OCI-LY7 (cell line): ENCODE data around the gene ZFAND5. TPM values are rescaled to one million over a fixed set of nuclear protein-coding genes. Genes with fewer than 3 reads are reported as not detected.

ENCODE experiments used
- BruUV-seq: library from RNA; stranded (reverse); fragments of 400-500 nt; replicated peaks from 2 replicates; lab custom pipeline; 2021; lab: Mats Ljungman, UMichigan
- CTCF ChIA-PET: fragments of 300-600 bp; sonication (Branson Sonifier 250); formaldehyde crosslinking; loops from one replicate; lab custom pipeline; 2022; ENCODE audit warnings: antibody characterized with exemption; ENCODE audit not compliant: unreplicated experiment; lab: Charles Lee
- POLR2A ChIA-PET: fragments of 300-600 bp; sonication (Branson Sonifier 250); formaldehyde crosslinking; loops from one replicate; lab custom pipeline; 2022; ENCODE audit warnings: antibody characterized with exemption; lab: Charles Lee
- DNase-seq: peaks from one replicate; pipeline ENCODE4 v3.0.0-alpha.2; 2015; ENCODE audit warnings: low spot score
- H2AFZ ChIP-seq: fragments of 200-600 bp; sonication (generic), shearing (Covaris generic); 2 replicates; pipeline ENCODE4 v1.6.1; 2014; ENCODE audit warnings: mild to moderate bottlenecking, antibody characterized with exemption, low read length, moderate library complexity
- H3K27ac ChIP-seq: fragments of 200-600 bp; sonication (generic); 2 replicates; pipeline ENCODE4 v1.5.1; 2014; ENCODE audit warnings: mixed run types, low read depth, mild to moderate bottlenecking, moderate library complexity, low read length, inconsistent platforms; ENCODE audit not compliant: poor library complexity, severe bottlenecking
- H3K36me3 ChIP-seq: fragments of 200-600 bp; sonication (generic); 2 replicates; pipeline ENCODE4 v1.6.1; 2014; ENCODE audit warnings: mild to moderate bottlenecking, antibody characterized with exemption, low read length, moderate library complexity, mixed read lengths; ENCODE audit not compliant: insufficient read depth
- H3K4me1 ChIP-seq: fragments of 200-600 bp; sonication (generic); 2 replicates; pipeline ENCODE4 v1.5.1; 2014; ENCODE audit warnings: mild to moderate bottlenecking, low read length; ENCODE audit not compliant: insufficient read depth, poor library complexity, severe bottlenecking
- H3K4me2 ChIP-seq: fragments of 200-600 bp; sonication (generic); 2 replicates; pipeline ENCODE4 v1.6.1; 2014; ENCODE audit warnings: mild to moderate bottlenecking, low read length
- H3K4me3 ChIP-seq: fragments of 200-600 bp; sonication (generic); 2 replicates; pipeline ENCODE4 v1.5.1; 2014; ENCODE audit warnings: mild to moderate bottlenecking, low read depth, low read length; ENCODE audit not compliant: poor library complexity, severe bottlenecking
- H3K79me2 ChIP-seq: fragments of 200-600 bp; sonication (generic); 2 replicates; pipeline ENCODE4 v1.6.1; 2016; ENCODE audit warnings: low read depth, mild to moderate bottlenecking, low read length, moderate library complexity, mixed read lengths; ENCODE audit not compliant: insufficient read depth
- H3K9me2 ChIP-seq: fragments of 200-600 bp; sonication (generic); 2 replicates; pipeline ENCODE4 v1.6.1; 2016; ENCODE audit warnings: mild to moderate bottlenecking, low read length, mixed read lengths; ENCODE audit not compliant: insufficient read depth
- H3K9me3 ChIP-seq: fragments of 200-600 bp; sonication (generic); 2 replicates; pipeline ENCODE4 v1.6.1; 2014; ENCODE audit warnings: mild to moderate bottlenecking, mixed run types, low read length, mixed read lengths
- H4K20me1 ChIP-seq: fragments of 200-600 bp; sonication (generic); 2 replicates; pipeline ENCODE4 v1.6.1; 2014; ENCODE audit warnings: mild to moderate bottlenecking, antibody characterized with exemption, low read length, moderate library complexity, mixed read lengths; ENCODE audit not compliant: insufficient read depth
- EZH2phosphoT487 ChIP-seq: fragments of 200-600 bp; sonication (generic); IDR thresholded peaks from 2 replicates; pipeline ENCODE4 v1.6.1; 2018; ENCODE audit warnings: low read depth, borderline replicate concordance, mild to moderate bottlenecking, mixed run types, antibody characterized with exemption, low read length, moderate library complexity, mixed read lengths
- intact Hi-C: fragments of 100-400 bp; cut with micrococcal nuclease; formaldehyde crosslinking; loops from one replicate; pipeline ENCODE4 v1.10.0; 2022; ENCODE audit not compliant: unreplicated experiment
- total RNA-seq, 2 experiments: library from RNA; depleted of rRNA in 1 of 2; stranded (reverse); fragments of >200 nt in 1 of 2; shearing (Covaris generic) in 1 of 2; gene quantifications; 2 replicates each; pipeline ENCODE4 v1.2.3, GENCODE V29; 2014 to 2022
- TF ChIP-seq, protein P1 (sequence below): fragments of 200-600 bp; sonication (generic); conservative IDR thresholded peaks from 2 replicates; pipeline ENCODE4 v1.5.1; 2014; ENCODE audit warnings: mild to moderate bottlenecking, antibody characterized with exemption, low read length, moderate library complexity, mixed read lengths

The ZFAND5 gene
- total RNA-seq, 2 experiments from 2014 or later, result 54.3 to 60.5 TPM

DNA sequence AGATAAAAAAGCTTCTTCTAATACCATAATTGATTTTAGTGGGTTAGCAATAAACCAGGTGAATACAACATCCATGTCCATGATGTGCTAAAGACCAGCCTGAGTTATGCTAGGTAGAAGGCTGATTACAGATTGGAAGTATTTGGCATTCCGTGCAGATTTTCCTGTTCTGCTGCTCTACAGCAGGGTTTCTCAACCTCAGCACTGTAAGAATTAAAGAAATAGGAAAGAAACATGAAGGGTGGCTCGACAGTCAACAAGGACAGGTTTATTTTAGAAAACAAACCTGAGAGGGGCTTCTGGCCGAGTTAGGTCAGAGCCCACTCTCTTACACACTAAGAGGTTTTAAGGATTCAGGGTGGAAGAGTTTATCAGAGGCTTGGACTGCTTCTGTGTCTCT lies 42.3 kb downstream of the ZFAND5 start:
- no peaks in the 10 kb centered on the region for H3K4me1 ChIP-seq
- H3K4me3 ChIP-seq, result no peak overlapping the region
- H3K9me2 ChIP-seq, result no peaks in the 10 kb centered on the region
- H3K9me3 ChIP-seq, result no peaks in the 10 kb centered on the region
- ChIA-PET POLR2A (no interaction called here), CTCF (no interaction called here)
- DNase-seq, result no peak
- intact Hi-C loops, result no loop called here
- no peaks in the 10 kb centered on the region for H4K20me1 ChIP-seq
- no TSS peak for BruUV-seq
- no peaks in the 10 kb centered on the region for H3K36me3 ChIP-seq
- H2AFZ ChIP-seq, result no peak overlapping the region
- no peak for TF ChIP-seq EZH2phosphoT487
- TF ChIP-seq, protein P1, sequence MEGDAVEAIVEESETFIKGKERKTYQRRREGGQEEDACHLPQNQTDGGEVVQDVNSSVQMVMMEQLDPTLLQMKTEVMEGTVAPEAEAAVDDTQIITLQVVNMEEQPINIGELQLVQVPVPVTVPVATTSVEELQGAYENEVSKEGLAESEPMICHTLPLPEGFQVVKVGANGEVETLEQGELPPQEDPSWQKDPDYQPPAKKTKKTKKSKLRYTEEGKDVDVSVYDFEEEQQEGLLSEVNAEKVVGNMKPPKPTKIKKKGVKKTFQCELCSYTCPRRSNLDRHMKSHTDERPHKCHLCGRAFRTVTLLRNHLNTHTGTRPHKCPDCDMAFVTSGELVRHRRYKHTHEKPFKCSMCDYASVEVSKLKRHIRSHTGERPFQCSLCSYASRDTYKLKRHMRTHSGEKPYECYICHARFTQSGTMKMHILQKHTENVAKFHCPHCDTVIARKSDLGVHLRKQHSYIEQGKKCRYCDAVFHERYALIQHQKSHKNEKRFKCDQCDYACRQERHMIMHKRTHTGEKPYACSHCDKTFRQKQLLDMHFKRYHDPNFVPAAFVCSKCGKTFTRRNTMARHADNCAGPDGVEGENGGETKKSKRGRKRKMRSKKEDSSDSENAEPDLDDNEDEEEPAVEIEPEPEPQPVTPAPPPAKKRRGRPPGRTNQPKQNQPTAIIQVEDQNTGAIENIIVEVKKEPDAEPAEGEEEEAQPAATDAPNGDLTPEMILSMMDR, result no peak
- no peak overlapping the region for H3K27ac ChIP-seq
- no peaks in the 10 kb centered on the region for H3K79me2 ChIP-seq
- no peak overlapping the region for H3K4me2 ChIP-seq

DNA sequence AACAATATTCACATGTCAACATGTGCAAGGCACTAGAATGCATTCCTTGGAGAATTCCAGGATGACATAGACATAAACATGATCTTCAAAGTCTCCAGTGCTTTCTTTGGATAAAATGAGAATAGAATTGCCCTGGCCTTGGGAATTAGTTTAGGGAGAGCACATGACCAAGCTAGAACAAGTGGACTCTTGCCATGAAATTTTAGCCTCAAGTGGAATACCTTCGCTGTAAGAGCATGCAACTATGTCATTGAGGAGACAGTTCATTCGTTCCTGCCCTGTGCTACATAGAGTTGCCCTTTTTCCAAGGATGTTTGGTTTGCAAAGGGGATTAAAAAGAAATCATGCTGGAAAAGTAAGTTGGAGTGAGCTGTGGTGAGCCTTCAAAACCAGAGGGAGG lies 42.7 kb downstream of the ZFAND5 start:
- no peak overlapping the region for H3K4me3 ChIP-seq
- POLR2A ChIA-PET, result no interaction called here
- intact Hi-C loops, result no loop called here
- H2AFZ ChIP-seq, result no peak overlapping the region
- no peaks in the 10 kb centered on the region for H3K9me3 ChIP-seq
- H3K4me2 ChIP-seq, result no peak overlapping the region
- CTCF ChIA-PET, result no interaction called here
- H3K27ac ChIP-seq, result no peak overlapping the region
- no peaks in the 10 kb centered on the region for H3K4me1 ChIP-seq
- BruUV-seq, result no TSS peak
- no peaks in the 10 kb centered on the region for H3K9me2 ChIP-seq
- H3K36me3 ChIP-seq, result no peaks in the 10 kb centered on the region
- H3K79me2 ChIP-seq, result no peaks in the 10 kb centered on the region
- DNase-seq, result no peak
- TF ChIP-seq, protein P1, result no peak
- no peak for TF ChIP-seq EZH2phosphoT487
- no peaks in the 10 kb centered on the region for H4K20me1 ChIP-seq

DNA sequence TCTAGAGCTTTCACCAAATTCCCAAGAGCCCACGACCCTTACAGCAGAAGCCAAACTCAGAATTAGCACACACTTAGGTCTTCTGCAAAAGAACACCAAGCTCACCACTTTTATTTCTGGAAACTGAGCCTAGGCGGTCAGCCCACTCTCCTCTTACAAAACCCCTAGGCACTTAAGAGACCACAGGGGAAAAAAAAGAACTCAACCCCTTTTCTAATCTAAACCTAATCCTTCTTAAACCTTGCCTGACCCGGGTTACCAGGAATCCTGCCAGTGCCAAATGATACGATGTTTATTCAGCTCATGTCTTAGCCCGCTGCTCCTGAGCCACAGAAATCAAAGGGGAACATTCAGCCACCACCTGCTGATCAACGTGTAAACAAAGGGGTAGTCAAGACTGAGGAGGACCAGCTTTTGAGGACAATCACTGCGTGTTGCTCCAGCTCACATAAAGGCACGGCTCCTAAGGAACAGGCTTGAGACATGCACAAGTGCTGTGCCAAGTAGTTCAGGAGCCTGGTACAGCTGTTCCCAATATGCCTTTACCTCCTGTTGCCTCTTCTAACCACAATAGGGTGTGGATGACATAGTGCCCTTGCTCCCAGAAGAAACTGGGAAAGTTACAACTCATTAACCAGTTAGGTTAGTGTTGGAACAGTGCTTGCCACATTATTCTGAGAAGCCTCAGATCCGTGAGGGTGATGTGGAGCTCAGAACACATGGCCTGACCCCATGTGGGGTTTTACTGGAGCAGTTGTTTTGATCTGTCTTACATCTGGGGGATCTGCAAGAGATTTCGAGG lies 49.3 kb downstream of the ZFAND5 start:
- no peaks in the 10 kb centered on the region for H3K9me2 ChIP-seq
- no peak overlapping the region for H3K4me3 ChIP-seq
- TF ChIP-seq, protein P1, result no peak
- no peak for TF ChIP-seq EZH2phosphoT487
- intact Hi-C loops, result no loop called here
- CTCF ChIA-PET, result interaction anchor here (0.9 kb wide), 1 partner anchor 18 kb away, joined by 3 read pairs; no protein-coding TSS in a partner anchor
- BruUV-seq, result no TSS peak
- H3K4me1 ChIP-seq, result no peaks in the 10 kb centered on the region
- no peak overlapping the region for H3K27ac ChIP-seq
- H3K4me2 ChIP-seq, result no peak overlapping the region
- H4K20me1 ChIP-seq, result no peaks in the 10 kb centered on the region
- H3K79me2 ChIP-seq, result no peaks in the 10 kb centered on the region
- H2AFZ ChIP-seq, result no peak overlapping the region
- H3K36me3 ChIP-seq, result no peaks in the 10 kb centered on the region
- POLR2A ChIA-PET, result interaction anchor here (0.6 to 1.1 kb wide), 3 partner anchors 33 to 581 kb away, joined by 3 to 4 read pairs (median 3); no protein-coding TSS in a partner anchor
- no peak for DNase-seq
- H3K9me3 ChIP-seq, result no peaks in the 10 kb centered on the region
